ENCODE measurements around the gene KCNQ1OT1.

KCNQ1OT1 gene

DNA sequence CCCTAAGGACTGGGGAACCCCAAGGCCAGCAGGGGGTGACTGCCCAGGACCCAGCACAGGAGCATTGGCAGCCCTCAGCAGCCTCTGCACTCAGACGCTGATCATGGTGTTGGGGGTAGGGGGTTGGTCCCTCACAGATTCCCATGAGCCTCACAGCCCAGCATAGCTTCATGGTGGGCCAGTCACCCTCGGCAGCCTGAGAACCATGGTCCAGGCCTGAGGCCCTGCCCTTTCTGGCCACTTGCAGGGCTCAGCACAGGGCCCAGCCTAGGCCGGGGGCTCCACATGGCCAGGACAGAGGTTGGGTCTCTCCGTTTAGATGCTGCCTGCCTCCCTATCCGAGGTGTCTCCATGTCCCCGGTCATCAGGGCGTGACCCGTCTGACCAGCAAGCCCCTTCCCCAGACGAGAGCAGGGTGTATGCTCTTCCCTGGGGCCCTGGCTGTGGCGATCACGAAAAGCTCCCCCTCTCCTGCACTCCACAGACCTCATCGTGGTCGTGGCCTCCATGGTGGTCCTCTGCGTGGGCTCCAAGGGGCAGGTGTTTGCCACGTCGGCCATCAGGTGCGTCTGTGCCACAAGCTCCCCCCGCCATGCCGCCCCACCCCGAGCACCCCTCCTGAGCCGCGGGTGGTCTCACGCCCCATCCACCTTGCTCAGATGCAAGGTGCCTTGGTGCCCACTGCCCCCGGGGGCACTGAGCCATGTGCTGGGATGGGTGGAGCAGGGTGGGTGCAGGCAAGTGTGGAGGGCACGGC lies 128.8 kb downstream of the KCNQ1OT1 start:
- no peak for DNase-seq (ENCODE audit: low spot score)

DNA sequence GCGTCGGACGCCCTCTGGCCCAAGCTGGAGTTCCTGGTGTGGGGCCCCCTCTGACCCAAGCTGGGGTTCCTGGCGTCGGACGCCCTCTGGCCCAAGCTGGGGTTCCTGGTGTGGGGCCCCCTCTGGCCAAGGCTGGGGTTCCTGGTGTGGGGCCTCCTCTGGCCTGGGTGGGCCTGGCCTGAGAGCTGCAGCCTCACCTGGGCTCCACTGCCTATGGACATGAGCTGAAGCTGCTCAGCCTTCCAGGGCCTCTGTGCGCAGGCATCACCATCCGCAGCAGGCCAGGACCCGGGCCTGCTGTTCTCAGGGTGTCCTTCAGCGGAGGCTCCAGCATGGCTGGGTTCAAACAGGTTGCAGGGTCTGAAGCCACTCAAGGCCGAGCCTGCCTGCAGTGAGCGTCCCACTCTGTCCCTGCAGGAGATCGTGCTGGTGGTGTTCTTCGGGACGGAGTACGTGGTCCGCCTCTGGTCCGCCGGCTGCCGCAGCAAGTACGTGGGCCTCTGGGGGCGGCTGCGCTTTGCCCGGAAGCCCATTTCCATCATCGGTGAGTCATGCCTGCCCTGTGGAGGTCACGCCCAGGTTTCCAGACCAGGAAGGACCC lies 129.5 kb downstream of the KCNQ1OT1 start:
- DNase-seq (ENCODE audit: low spot score) = no peak

DNA sequence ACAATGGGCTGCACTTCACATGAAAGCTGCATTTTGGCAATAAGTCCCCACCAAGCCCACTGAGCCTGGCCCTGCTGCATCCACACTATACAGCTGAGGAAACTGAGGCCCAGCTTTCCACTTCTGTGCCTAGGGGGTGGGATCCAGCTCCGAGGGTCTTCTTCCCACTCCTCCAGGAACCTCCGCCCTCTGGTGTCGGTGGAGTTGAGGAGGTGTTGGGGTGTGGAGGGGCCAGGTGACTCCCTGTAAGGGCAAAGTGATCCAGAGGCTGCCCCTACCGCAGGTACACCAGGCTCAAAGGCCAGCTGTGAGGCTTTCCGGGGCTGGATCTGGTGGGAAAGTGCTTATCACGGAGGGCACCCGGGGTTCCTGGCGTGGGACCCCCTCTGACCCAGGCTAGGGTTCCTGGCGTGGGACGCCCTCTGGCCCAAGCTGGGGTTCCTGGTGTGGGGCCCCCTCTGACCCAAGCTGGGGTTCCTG lies 130.0 kb downstream of the KCNQ1OT1 start:
- DNase-seq (ENCODE audit: low spot score) = no peak

DNA sequence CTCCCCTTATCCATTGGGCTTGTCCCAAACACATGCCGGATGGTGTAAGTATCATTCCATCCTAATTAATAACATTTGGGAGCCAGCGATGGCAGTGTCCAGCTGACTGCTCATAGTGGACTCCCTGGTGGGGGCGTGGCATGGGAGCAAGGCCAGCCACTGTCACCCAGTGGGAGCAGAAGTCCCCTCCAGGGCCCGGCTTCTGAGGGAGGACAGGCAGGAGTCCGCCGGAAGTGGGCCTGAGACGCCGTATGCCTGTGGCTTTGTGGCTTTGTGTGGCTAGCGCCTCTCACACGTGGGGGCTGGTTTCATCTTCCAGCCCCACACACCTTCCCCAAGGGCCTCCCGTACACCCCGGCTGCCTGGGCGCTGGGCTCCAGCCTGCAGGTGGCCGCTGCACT lies 130.5 kb downstream of the KCNQ1OT1 start:
- no peak for DNase-seq (ENCODE audit: low spot score)

DNA sequence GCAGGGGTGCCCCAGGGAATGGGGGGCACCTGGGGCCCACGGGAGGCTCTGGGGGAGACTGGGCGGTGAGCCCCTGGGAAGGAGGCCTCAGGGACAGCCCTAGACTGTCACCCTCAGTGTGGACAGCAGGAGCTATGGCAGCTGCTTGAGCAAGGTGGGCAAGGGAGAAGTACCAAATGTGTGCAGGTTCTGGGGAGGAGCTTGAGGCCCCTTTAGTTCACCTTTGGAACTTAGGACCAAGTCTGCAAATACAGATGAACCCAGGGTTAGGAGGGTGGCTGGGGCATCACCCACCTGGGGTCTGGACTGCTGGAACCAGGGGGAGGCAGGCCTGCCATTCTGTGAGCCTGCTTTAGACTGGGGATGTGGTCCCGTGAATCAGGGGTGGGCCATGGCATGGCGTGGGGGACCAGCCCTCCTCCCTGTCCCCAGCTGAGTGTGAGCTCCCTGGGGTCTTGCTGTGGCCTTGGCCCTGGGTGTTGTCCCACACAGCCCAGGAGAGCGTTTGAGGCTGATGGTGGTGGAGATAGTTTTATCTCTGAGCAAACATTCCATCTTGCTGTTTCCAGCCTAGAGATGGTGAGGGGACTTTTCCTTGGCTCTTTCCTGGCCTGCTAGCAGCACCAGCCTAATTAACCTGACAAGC lies 132.6 kb downstream of the KCNQ1OT1 start:
- no peak for DNase-seq (ENCODE audit: low spot score)

DNA sequence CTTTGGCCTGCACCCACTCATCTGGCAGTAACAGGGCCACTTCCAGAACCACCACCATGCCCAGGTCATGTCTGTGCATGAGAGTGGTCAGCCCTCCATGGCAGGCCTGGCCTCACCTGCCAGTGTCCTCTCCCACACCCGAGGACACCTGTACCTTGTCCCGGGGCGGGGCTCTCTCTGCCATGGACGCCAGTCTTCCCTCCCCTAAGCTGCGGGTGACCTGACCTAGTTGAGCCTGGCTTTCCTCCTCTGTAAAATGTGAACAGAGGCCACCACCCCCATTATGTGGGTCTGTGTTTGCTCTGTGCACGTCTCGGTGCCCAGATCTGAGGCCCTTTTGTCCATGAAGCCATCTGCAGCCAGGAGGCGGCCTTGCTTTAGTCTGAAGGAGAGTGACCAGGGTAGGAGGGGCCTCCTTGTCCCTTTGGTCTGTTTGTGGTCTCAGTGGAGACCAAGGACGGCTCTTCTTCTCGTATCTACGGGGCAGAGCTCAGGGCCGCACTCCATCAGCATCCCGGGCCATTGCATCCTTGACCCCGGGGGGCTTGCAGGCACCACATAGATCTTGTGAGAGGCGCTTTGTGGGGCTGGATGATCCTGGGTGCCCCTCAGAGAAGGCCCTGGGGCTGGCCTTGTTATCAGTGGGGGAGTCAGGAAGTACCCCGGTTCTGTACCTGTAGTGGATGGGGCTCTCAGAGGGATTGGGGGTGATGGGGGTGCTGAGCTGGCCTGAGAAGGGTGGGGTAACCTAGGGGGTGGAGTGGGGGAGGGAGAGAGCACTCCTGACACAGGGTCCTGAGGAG lies 133.4 kb downstream of the KCNQ1OT1 start:
- DNase-seq (ENCODE audit: low spot score) = no peak

DNA sequence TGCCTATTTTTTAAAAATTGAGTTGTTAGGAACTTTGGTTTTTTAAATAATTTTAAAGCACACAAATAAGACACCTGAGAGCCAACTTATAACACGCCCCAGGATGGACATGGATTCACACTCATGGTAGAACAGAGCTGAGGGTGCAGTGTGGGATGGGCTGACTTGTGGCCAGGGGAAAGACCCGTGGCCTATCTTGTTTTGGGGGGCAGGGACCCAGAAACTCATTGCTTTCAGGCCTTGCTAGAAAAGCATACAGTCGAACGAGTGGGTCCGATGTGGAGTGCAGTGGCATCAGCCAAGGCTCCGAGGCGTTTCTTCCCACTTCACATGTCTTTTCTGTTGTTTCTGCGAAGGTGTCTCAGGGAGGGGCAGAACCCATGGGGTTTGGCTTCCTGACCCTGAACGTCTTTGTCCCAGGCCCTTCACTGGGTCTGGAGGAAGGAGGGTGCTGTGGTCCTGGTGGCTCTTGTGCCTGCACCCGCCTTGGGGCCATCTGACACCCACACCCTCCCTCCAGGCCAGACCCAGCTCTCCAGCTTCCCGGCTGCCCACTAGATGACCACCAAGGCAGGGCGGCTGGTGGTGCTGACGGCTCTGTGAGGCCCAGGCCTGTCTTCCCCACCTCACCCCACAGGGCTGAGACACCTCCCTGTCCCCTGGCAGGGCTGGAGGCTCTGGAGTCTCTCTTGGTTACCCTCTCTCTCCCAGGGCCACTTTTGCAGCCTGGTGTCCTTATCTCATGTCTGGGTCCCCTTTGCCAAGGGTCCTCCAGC lies 134.2 kb downstream of the KCNQ1OT1 start:
- DNase-seq (ENCODE audit: low spot score) = no peak

DNA sequence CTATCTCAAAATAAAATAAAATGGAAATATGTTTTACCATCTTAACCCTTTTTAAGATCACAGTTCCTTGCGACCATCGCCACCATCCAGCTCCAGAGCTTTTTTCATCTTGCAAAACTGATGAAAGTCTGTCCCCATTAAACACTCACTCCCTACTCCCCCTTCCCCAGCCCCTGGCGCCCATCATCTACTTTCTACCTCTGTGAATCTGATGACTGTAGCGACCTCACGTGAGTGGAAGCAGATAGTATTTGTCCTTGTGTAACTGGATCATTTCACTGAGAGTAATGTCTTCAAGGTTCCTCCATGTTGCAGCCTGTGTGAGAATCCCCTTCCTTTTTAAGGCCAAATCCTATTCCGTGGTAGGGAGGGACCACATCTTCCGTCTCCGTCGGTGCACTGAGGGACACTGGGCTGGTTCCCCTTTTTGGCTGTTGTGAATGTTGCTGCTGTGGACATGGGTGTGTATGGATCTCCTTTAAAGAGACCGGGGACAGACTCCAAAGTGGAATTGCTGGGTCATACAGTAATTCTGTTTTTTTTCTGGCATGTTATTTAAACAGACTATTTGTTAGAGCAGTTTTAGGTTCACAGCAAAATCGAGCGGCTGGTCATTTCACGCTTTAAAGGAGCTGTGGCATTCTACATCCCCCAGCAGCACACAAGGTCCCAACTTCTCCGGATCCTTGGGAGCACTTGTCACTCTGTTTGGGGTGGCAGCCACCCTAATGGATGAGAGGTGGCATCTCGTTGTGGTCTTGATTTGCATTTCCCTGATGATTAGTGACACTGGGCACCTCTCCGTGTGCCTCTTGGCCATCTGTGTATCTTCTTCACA lies 135.0 kb downstream of the KCNQ1OT1 start:
- DNase-seq (ENCODE audit: low spot score) = no peak

DNA sequence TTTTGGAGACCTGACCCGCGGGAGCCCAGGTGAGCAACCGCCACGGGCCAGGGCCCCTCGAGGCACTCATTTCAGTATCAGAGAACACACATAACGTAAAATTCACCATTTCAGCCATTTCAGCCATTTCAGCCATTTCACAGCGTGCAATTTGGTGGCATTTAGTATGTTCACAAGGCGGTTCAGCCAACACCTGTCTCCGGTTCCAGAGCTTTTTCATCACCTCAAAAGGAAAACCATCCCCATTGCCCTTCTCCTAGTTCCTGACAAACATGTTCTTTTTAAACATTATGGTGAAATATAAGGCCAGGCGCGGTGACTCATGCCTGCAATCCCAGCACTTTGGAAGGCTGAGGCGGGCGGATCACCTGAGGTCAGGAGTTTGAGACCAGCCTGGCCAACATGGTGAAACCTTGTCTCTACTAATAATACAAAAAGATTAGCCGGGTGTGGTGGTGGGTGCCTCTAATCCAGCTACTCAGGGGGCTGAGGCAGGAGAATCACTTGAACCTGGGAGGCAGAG lies 135.7 kb downstream of the KCNQ1OT1 start:
- DNase-seq (ENCODE audit: low spot score) = no peak

DNA sequence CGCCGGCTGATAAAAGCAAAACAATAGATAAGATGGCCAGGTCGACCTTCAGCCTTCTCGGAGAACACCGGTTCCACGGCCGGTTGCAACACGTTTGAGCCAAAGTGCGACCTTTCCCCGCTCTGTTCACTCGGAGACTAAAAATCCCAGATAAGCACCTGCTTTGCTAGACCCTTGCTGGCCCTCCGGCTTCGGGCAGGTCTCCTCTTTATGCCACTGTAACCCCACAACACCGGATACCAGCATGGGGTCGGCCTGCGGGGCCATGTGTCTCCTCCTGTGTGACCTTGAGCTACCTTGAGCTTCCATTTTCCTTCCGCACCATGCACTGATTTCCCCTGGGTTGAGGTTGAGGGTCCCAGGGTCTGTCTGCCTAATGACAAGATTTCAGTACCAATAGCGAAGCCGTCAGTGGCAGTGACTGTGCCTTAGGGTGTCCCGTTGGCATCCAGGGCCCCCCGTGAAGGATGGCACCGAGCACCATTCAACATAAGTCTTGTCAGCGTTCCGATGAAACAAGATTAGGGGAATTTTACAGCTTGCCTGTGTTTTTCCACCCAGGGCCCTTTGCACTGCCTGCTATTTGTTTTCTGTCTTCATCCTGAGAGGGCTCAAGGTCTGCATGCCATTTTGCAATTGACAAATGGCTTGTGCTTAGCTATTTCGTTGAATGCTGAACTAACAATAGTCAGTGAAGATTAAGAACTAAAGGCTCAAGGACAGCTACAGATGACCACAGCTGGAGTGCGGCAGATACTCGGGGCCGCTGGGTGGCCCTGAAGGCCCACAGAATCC lies 136.4 kb downstream of the KCNQ1OT1 start:
- no peak for DNase-seq (ENCODE audit: low spot score)

DNA sequence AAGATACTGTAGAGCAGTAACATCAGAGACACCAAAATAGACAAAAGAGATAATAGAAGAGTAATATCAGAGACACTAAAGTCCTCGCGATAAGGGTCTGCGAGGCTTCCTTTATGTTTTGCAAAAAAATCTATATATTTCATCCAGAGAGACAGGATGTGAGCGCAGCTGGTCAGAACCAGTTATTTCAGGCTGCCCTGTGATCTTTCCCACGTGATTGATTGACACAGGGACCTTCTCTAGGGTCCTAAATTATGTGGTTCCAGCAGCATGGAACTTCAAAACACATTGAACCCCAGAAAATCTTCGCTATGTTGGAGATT lies 136.9 kb downstream of the KCNQ1OT1 start:
- DNase-seq (ENCODE audit: low spot score) = no peak

DNA sequence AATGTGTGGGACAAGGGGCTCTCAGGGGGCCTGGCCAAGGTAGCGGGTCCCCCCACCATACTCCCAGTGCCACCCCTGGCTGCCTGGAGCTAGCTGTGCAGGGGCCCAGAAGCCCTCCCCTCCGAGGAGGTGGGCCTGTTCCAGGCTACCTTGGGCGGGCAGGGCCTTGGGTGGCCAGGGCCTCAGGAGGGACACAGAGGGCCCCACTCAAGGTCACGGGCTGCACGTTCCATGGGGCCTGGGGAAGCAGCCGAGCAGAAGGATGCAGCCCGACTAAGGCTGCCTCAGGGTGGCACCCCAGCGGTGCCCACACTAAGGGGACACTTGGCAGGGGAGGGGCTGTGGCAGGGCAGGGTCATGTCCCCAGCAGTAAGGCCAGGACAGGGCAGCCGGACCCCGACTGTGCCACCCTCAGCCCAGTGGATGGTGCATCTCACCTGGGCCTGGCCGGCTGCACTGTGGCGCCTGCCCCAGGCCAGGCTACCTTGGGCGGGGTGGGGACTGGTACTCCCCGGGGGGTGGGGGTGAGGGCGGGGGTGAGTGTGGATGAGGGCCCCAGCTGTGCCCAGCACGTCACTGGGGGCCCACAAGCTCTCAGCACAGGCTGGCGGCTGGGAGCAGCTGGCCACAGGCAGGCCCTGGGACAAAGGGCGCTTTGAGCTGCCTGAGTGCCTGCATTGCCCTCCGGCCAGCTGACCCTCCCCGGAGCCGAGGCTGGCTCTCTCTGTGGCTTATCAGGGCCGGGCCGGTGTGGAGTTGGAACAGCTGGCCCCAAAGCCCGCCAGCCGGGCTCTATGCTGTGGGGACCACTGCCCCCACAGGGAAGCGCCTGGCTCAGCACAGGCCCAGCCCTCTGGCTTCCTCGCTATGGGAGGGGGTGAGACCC lies 137.9 kb downstream of the KCNQ1OT1 start:
- no peak for DNase-seq (ENCODE audit: low spot score)

DNA sequence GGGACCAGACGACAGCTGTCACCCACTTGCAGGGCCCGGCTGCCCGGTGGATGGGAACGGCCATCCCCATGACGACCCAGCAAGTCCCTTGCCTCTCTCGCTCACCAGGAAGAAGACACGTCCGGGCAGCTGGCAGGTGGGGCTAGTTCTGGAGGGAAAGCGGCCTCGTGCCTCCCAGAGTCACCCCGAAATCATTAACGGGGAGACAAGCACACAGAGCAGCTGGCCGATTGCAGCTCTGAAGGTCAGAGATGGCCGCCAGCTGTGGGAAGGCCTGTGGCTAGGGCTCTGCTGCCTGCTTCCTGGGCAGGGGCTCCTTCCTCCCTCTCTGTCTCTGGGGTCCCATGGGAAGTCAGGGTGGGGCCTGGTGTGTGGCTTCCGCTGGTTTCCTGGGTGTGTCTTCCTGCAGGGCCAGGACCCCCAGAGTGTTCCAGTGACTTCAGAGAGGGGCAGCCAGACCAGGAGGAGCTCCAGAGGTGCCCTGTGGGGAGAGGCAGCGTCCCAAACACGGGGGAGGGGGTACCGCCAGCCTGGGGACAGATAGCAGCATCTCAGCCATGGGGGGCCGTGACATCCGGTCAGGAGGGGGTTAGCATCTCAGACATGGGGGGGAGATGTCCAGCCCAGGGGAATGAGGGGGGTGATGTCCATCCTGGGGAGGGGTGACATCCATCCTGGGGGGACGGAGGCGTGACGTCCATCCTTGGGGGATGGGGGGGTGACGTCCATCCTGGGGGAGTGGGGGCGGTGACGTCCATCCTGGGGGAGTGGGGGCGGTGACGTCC lies 140.1 kb downstream of the KCNQ1OT1 start:
- no peak for DNase-seq (ENCODE audit: low spot score)

DNA sequence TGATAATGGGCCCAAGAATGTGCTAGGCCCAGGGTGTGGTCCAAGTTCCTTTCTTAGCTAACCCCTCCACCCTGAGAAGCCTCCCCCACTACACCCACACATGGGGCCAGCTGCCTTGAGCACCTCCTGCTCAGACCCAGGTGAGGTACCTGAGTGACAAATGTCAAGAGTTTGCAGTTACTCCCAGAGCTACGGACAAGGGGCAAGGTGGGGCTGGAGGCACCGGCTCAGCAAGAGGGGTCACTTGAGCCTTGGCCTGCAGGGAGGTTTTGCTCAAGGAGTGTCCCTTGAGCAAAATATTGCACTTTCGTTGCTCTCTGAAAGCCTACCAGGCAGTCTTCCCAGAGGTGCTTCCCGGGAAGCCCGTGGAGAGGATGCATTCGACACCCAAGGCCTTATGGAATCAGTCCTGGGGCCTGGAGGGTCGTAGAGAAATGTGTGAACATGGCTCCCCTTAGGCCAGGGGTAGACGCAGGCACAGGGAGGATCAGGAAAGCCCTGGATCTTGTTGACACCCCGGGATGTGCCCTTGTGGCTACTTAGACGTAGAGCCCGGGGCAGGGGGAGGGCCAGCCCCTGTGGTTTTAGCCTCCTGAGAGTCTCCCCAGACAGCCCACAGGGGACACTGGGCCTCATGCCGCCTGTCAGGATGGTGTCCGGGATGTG lies 140.8 kb downstream of the KCNQ1OT1 start:
- DNase-seq (ENCODE audit: low spot score) = no peak

DNA sequence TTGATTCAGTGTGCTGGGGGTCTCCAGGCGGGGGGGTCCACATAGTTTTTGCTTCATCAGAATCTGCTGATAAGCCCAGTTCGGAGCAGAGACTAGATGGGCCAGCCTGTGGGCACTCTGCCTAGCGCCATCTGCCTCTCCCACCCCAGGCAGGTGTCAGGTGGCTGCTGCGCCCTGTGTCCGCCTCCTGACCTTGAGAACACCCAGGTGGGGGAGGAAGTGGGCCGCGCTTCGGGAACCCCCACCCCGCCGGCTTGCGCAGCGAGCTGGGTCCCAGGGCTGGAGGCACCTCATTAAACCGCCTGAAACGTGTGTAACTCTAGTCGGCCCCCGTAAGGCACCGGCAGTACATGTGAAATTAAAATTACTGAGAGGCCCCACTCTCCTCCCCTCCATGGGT lies 141.4 kb downstream of the KCNQ1OT1 start:
- DNase-seq (ENCODE audit: low spot score) = no peak

Data from iPS-NIHi11 (cell line).